ENCODE data around the gene DIP2B. TPM values are rescaled to one million over a fixed set of nuclear protein-coding genes. Genes with fewer than 3 reads are reported as not detected.
A peak's percentile ranks its signal among the peaks of the same experiment; 100 is the strongest.

Gene DIP2B
- polyA plus RNA-seq, 2 of the 4 experiments (the other 2 are of a cell fraction): 16.9 to 29.3 TPM

DNA sequence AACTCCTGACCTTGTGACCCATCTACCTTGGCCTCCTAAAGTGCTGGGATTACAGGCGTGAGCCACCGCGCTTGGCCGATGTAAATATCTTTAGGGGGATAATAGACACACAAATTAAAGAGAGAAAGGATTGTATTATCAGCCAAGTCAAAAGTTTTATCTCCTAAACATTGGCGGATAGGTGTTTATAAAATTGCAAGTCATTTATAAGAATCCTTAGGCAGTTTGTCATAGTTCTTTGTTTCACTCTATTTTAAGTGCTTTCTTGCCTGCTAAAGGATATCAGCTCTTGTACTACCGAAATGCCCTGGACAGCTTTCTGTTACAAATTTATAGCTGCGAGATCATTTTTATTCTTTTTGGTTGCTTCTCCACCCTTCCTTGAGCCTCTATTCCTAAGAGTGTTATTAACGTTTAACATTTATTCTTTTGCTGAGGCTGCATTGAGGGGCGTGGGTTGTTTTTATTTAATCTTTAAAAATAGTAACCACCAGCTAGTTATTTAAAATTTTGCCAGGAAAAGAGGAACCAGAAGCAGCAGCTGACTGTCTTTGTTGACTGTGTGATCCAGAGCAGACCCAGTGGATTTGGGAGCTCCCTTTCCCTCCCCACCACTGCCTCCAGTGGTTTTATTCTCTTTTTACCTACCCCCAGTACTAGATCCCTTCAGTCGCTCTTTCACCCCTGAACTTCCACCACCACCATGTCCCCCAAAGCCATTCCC, 106.4 kb downstream of the DIP2B start:
- H3K4me3 ChIP-seq: no peak overlapping the region
- WGBS (ENCODE audit: missing lambda C conversion rate): 93% methylated on average over 10 of the region's 10 CpGs
- H3K4me1 ChIP-seq: peaks cover 25% of the 10 kb centered on the region
- no peaks in the 10 kb centered on the region for H3K9me3 ChIP-seq
- DNase-seq (ENCODE audit: low read depth in 1 of 2, low spot score in 1 of 2) (no peak), FAIRE-seq (no peak), ATAC-seq (no peak)
- no peak overlapping the region for H3K27ac ChIP-seq
- TF ChIP-seq MAFK (IDR thresholded peaks at IDR 0.05; ENCODE audit: partially characterized antibody) (no peak), PHF8 (IDR thresholded peaks at IDR 0.05; ENCODE audit: borderline replicate concordance, low read depth) (no peak), NFE2L2 (conservative IDR thresholded peaks at IDR 0.05; ENCODE audit: low read length) (peak; percentile 34), KDM1A (IDR thresholded peaks at IDR 0.05; ENCODE audit: low read depth) (no peak)
- TF ChIP-seq, protein P1, sequence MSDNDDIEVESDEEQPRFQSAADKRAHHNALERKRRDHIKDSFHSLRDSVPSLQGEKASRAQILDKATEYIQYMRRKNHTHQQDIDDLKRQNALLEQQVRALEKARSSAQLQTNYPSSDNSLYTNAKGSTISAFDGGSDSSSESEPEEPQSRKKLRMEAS (IDR thresholded peaks at IDR 0.05): no peak
- TF ChIP-seq, protein P2, sequence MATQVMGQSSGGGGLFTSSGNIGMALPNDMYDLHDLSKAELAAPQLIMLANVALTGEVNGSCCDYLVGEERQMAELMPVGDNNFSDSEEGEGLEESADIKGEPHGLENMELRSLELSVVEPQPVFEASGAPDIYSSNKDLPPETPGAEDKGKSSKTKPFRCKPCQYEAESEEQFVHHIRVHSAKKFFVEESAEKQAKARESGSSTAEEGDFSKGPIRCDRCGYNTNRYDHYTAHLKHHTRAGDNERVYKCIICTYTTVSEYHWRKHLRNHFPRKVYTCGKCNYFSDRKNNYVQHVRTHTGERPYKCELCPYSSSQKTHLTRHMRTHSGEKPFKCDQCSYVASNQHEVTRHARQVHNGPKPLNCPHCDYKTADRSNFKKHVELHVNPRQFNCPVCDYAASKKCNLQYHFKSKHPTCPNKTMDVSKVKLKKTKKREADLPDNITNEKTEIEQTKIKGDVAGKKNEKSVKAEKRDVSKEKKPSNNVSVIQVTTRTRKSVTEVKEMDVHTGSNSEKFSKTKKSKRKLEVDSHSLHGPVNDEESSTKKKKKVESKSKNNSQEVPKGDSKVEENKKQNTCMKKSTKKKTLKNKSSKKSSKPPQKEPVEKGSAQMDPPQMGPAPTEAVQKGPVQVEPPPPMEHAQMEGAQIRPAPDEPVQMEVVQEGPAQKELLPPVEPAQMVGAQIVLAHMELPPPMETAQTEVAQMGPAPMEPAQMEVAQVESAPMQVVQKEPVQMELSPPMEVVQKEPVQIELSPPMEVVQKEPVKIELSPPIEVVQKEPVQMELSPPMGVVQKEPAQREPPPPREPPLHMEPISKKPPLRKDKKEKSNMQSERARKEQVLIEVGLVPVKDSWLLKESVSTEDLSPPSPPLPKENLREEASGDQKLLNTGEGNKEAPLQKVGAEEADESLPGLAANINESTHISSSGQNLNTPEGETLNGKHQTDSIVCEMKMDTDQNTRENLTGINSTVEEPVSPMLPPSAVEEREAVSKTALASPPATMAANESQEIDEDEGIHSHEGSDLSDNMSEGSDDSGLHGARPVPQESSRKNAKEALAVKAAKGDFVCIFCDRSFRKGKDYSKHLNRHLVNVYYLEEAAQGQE (IDR thresholded peaks at IDR 0.05): no peak
- POLR2A ChIA-PET: interaction anchor here (0.5 kb wide), 1 partner anchor 91 kb away, joined by 3 read pairs; no protein-coding TSS in a partner anchor
- no peak overlapping the region for H3K4me2 ChIP-seq
- CTCF ChIA-PET: no interaction called here

DNA sequence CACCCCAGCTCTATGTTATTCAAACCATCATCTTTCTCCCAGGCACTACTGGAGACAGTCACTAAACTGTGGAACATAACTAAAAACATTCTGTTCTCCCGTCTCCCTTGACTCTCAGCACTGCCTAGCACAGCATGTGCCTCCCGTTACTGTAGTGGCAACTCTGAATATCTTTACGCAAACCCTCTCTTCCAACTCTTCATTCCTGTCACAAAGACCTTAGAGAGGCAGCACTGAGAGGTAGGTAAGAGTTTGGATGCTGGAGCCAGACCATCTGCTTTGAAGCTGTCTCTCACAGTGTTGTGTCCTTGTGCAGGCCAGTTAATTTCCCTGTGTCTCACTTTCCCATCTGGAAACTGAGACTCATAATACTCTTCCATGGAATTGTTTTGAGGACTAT, 108.1 kb downstream of the DIP2B start:
- H3K4me3 ChIP-seq: no peak overlapping the region
- H3K9me3 ChIP-seq: no peaks in the 10 kb centered on the region
- no peak for DNase-seq (ENCODE audit: low read depth in 1 of 2, low spot score in 1 of 2)
- no peak for FAIRE-seq
- H3K4me1 ChIP-seq: peaks cover 31% of the 10 kb centered on the region
- no peak overlapping the region for H3K27ac ChIP-seq
- POLR2A ChIA-PET: no interaction called here
- no peak; a peak in 1 of 6 replicates for ATAC-seq
- H3K4me2 ChIP-seq: no peak overlapping the region
- 95% methylated on average over 3 of the region's 3 CpGs for WGBS (ENCODE audit: missing lambda C conversion rate)
- CTCF ChIA-PET: no interaction called here
- no peak for TF ChIP-seq HOXA7 (CRISPR knock-in tag; IDR thresholded peaks at IDR 0.05)

DNA sequence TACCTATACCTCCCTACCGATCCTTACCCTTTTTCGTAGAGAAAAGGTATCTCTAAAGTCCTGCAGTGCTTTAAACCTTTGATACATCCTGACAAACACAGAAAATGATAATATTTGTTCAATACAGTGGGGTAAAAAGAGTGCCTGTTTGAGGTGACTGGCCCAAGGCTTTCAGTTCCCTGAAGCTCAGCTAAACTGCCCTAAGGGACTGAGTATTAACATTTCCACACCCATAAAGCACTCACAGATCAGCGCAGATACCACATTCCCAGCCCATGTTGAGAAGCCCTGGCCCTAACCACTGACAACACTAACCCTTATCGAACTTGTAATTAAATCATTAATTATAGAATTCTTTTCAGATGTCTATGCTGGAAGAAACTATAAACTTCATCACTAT, 108.7 kb downstream of the DIP2B start:
- 86% methylated on average over 4 of the region's 4 CpGs for WGBS (ENCODE audit: missing lambda C conversion rate)
- ATAC-seq (peak in 1 of 2 experiments; percentile 36; a peak in 1 of 6 replicates), FAIRE-seq (no peak), DNase-seq (ENCODE audit: low read depth in 1 of 2, low spot score in 1 of 2) (no peak)
- POLR2A ChIA-PET: no interaction called here
- Histone ChIP-seq H3K4me1 (peaks cover 32% of the 10 kb centered on the region), H3K4me3 (no peak overlapping the region), H3K4me2 (no peak overlapping the region), H3K27ac (no peak overlapping the region), H3K9me3 (no peaks in the 10 kb centered on the region)
- no peak for TF ChIP-seq ZNF302 (CRISPR knock-in tag; IDR thresholded peaks at IDR 0.05)
- no peak for TF ChIP-seq CBX2 (IDR thresholded peaks at IDR 0.05; ENCODE audit: borderline replicate concordance, low read depth)
- TF ChIP-seq ZFP36 (IDR thresholded peaks at IDR 0.05; ENCODE audit: borderline replicate concordance, partially characterized antibody): no peak
- TF ChIP-seq KDM5A (IDR thresholded peaks at IDR 0.05): no peak
- no peak for TF ChIP-seq HDAC2 (IDR thresholded peaks at IDR 0.05)
- TF ChIP-seq, protein P3, sequence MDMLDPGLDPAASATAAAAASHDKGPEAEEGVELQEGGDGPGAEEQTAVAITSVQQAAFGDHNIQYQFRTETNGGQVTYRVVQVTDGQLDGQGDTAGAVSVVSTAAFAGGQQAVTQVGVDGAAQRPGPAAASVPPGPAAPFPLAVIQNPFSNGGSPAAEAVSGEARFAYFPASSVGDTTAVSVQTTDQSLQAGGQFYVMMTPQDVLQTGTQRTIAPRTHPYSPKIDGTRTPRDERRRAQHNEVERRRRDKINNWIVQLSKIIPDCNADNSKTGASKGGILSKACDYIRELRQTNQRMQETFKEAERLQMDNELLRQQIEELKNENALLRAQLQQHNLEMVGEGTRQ (IDR thresholded peaks at IDR 0.05): no peak
- TF ChIP-seq CBX8 (IDR thresholded peaks at IDR 0.05): no peak
- no peak for TF ChIP-seq RARB (CRISPR knock-in tag; IDR thresholded peaks at IDR 0.05)
- TF ChIP-seq HOXA7 (CRISPR knock-in tag; IDR thresholded peaks at IDR 0.05): no peak
- CTCF ChIA-PET: interaction anchor here (1.8 kb wide), 1 partner anchor 109 kb away, joined by 5 read pairs; the partner anchor contains the start of gene DIP2B

Data from A549 (cell line).